HG03060 (cell line): Measurements from ENCODE around the gene ECE1.

ENCODE experiments used
- ATAC-seq: cut with Tn5 transposase; IDR thresholded peaks from one replicate; pipeline ENCODE4 v1.9.1; 2021; ENCODE audit warnings: low read depth, moderate number of reproducible peaks; ENCODE audit not compliant: unreplicated experiment

The ECE1 gene

GRCh38 chr1:21255943-21256320 is 34.3 kb downstream of the ECE1 start:
- no peak for ATAC-seq

DNA sequence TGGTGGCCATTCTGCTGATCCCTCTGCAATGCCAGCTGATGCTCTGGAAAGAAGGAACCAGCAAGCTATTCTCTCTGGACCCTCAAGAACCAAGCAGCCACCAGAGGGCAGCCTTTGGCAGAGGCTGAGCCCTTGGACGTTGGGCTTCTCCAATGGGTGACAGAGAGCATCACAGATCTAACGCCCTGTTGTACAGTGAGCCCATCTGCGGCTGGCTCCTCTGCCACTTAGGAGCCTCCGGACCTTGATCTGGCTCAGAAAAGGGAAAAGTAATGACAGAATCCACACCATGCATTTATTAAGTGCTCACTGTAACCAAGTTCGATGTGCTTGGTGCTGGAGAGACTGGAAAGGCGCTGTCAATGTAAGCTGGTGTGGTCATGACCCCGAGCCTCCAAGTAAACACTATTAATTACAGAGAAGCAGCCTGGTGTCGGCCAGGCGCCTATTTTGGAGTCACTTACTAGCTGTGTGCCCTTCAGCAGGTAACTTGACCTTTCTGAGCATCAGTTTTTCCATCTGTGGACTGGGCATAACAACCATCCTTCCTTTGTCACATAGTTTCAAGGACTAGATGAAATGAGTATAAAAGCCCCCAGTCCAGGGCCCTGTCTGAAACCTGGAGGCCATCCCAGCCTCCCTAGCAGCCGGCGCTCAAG is 34.9 kb downstream of the ECE1 start:
- ATAC-seq = no peak

DNA sequence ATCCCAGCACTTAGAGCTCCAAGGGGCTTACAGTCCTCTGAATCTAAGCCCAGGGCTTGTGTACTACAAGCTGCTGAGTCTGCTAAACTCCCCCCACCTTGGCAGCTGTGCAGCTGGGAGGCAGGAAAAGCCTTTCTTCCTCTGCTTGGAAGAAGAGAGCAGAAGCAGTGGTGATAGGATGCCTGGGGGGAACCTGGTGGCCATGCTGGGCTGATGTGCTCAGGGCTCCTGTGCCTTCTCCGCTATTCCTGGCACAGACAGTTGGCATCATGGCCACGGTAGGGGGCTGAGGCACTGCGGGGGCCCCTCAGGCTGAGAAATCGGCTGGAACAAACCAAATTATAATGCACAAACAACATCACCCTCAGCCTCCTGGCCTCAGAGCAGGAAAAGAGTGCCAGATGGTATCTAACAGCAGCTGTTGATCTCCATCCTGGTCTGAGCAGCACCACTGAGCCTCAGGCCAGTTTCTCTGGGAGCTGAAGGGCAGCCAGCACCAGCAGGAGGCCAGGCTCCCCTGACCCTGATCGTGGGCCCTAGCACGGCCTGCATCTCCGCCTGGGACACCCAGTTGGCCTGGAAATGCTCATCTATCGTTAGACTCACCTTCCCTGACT is 35.8 kb downstream of the ECE1 start:
- no peak for ATAC-seq

GRCh38 chr1:21251773-21252471 is 38.3 kb downstream of the ECE1 start:
- no peak for ATAC-seq

DNA sequence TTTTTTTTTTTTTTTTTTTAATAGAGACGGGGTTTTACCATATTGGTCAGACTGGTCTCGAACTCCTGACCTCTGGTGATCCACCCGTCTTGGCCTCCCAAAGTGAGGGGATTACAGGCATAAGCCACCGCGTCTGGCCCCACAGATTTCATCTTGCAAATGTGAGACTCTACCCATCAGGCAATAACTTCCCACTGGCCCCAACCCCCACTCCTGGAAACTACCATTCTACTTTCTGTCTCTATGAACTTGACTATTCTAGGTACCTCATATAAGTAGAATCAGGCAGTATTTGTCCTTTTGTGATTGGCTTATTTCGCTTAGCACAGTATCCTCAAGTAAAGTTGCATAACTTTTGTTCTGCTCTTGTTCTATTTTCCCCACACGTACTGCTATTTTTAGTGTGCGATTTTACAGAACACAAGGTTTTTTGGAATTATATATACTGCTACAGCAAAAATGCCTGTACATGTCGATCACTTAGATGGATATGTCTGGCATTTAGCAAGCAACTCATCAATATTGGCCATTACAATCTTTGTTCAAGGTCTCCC is 40.2 kb downstream of the ECE1 start:
- ATAC-seq = no peak

- no peak for ATAC-seq
Measured at GRCh38 chr1:21247892-21248715, 42.2 kb downstream of the ECE1 start.

DNA sequence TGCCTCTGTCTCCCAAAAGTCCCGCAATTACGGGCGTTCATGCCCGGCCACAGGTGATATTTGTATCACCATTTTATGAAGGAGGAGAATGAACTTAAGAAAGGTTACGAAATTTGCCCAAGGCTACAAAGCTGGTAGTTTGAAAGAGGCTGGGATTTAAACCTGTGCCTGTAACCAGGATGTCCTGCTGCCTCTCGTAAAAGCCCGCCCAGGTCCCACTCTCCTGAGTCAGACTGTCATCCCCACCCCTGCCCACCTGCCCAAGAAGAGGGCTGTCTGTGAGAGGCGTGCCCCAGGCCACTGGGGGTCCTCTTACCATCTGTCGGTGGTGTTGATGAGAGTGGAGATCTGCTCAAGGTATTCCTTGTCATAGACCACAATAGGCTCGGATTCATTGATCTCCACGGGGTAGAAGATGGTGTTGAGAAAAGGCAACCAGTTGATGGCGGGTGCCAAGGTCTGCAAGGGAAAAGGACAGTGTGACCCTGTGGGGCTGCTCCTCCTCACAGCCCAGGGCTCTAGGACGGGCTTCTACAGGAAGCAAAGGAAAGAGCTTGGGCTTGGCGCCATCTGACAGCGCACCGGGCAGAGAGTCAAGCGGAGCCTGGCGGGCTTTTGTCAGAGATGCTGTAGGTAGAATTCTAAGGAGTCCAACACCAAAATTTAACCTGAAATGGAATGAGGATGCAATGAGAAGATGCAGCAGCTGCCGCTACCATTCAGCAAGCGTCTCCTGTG is 43.2 kb downstream of the ECE1 start:
- no peak for ATAC-seq

GRCh38 chr1:21245688-21246229 is 44.5 kb downstream of the ECE1 start:
- ATAC-seq = no peak

DNA sequence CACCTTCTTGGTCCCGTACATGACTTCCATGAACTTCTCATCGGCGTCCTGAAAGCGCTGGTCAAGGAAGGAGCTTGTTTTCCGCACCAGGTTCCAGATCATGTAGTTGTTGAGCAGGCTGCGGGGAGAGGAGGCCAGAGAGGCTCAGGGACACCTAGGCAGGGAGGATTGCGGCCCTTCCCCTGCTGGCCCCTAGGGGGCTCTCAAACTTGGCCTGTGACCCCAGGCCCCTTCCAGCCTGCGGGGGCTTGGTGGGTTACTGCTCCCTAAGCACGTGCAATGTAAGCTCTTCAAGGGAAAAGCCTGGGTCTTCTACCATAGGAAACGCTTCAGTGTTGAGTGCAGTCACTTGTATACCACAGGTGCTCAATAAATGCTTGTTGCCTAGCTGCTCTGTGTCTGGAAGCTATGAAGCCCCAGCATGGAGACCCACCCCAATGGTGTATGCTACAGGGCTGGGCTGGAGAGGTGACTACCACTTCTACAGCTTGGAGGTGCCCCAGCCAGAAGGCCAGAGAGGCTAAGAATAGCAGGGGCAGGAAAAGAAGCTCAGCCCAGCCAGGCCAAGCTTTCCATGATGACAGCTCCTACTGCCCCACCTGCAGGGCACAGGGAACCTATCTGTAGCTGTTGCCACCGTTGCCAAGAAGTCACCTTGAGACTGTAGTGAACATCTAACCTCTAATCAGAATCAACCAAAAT is 45.1 kb downstream of the ECE1 start:
- no peak for ATAC-seq

DNA sequence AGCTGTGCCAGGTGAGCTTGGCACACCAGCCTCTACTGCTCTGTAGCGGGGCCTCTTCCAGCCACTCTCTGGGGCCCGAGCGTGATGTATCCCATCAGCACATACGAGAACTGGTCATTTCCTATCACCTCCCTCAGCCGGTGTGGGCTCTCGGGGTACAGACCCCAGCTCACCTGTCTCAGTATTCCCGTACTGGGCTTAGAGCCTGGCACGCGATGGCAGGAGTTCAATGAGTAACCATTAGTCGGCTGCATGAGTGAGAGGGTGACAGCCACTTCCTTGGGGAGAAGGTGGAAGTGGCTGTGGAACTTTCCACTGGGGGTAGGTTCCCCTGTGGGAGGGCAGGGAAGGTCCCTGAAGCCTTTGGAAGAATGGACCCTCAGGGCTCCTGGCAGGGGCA is 46.1 kb downstream of the ECE1 start:
- ATAC-seq = no peak

DNA sequence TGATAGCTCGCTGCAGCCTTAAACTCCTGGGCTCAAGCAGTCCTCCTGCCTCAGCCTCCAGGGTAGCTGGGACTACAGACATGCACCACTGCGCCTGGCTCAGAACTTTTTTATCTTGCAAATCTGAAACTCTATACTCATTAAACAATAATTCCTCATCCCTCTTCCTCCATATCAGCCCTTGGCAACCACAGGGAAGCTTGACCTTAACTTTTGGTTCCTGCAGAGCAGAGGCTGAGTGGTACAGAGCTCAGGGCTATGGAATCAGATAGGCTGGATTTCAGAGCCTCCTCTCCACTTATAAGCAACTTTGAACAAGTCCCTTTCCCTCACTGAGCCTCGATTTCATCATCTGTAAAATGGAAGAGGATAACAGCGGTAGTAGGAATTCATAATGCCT is 47.4 kb downstream of the ECE1 start:
- ATAC-seq = no peak

GRCh38 chr1:21241771-21242581 is 48.3 kb downstream of the ECE1 start:
- ATAC-seq = no peak

DNA sequence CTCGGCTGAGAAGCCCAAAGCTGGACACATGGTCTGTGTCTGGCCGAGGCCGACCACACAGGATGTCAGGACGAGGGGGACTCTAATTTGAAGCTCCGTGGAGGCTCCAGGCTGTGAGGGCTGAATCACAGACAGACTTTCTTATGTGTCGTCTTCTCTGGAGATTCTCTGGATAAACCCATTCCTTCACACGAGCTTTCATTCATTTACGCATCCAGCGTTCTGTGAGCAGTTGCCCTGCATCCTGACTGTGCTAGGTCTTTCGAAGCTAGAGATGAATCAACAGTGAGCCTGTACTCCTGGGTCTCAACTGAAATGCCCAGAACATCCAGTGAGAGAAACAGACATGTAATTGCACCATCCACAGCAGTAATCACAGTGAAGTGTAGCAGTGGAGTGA is 49.6 kb downstream of the ECE1 start:
- no peak for ATAC-seq

DNA sequence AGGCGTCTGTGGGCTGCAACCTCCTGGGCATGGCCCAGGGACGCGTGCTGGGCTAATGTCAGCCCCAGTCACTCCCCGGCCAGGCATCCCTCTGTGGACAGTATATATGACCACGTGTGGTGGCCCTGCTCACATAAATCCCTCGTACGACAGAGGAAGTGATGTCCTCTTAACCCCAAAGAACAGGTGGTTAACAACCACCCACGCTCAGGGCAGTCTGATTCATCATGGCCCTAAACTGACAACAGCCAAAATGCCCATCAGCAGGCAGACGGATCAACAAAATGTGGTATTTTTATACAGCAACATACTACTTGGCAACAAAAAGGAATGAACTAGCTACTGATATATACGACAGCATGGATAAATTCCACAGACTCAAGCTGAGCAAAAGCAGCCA is 51.0 kb downstream of the ECE1 start:
- no peak for ATAC-seq

GRCh38 chr1:21238141-21238800 is 52.0 kb downstream of the ECE1 start:
- ATAC-seq = no peak

DNA sequence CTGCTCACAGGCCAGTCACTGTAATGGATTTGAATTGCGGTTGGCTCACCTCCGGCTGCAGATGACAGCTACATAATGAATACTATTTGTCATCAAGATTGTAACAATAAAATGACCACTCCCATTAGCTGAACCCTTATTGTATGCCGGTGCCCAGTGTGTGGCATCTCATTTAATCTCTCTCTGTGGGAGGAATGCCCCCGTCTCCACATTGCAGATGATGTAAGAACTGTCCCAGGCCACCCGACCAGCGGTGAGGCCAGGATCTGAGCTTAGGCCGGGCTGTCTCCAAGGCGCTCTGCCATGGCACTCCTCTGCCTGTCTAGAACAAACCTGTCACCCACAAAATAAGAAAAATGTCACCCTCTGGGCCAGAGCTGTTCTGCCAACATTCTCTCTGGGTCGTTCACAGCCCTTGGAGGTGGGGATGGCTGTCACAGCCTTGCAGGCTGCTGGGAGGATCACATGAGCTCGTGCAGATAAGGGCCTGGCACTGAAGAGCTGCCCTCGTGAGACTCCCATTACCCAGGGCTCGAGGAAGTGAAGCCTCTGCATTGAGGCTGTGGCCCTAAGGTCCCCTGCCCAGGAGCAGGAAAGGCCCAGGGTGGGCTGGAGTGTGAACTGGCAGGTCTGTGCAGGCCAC is 52.7 kb downstream of the ECE1 start:
- ATAC-seq = no peak

DNA sequence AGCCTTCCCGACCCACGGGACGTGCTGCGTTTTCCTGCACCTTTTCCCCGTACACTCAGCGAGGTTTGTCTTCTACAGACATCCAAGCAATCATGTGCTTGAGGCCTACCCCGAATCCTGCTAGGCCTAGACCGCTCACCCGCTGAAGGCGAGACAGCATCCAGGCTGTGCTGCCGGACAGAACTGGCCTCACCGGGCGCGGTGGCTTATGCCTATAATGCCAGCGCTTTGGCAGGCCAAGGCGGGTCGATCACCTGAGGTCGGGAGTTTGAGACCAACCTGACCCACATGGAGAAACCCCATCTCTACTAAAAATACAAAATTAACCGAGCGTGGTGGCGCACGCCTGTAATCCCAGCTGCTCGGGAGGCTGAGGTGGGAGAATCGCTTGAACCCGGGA is 54.1 kb downstream of the ECE1 start:
- ATAC-seq = no peak

- ATAC-seq = no peak
Measured at GRCh38 chr1:21234779-21235178, 55.5 kb downstream of the ECE1 start.
